ENCODE measurements around the gene CLASRP.

The CLASRP gene

DNA sequence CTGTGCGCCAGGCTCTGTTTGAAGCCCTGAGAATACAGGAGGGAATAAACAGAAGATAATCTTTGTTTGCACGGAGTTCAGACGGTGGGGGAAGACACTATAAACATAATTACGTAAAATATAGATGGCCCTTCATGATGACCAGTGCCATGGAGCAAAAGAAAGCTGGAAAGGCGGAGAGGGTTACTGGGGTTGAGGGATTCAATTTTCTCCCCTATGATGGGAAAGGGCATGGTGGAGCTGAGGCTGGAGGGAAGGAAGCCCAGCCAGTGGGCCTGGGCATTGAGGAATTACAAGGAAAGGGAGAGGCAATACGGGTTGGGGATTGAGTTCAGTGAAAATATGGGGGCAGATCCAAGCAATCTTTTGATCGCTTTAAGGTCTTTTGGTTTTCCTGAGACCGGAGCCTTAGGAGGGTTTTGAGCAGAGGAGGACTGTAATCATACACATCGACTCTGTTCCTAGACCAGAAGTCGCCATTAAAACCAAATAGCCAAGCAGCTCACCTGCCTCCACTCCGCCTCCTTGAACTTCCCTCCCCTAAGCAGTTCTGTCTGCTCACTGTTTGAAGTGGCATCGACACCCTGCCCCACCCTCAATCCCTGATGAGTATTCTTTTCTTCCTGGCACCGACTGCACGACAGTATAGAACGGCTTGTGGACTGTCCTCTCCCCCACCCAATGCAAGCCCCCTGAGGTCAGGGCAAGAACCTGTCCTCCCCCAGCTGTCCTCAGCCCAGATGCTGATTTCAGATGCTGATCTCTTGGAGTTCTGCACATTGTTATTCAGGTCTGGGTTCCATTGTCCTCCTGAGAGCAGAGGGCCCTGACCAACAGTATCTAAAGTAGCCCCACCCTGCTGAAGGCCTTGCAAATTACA lies 38.2 kb downstream of the CLASRP start:
- intact Hi-C loops (cut with DNase I; ENCODE audit: low total_unique reads), result no loop called here
- H3K27me3 ChIP-seq, result no peaks in the 10 kb centered on the region
- no peaks in the 10 kb centered on the region for H3K9me3 ChIP-seq
- H3K4me3 ChIP-seq, result peak overlapping the region; percentile 52 to 57
- no peak for DNase-seq
- H3K27ac ChIP-seq, result peak overlapping the region; percentile 27 to 66
- peaks cover 0 to 11% (median 4%) of the 10 kb centered on the region in 3 donors for H3K36me3 ChIP-seq
- TF ChIP-seq, protein P1, sequence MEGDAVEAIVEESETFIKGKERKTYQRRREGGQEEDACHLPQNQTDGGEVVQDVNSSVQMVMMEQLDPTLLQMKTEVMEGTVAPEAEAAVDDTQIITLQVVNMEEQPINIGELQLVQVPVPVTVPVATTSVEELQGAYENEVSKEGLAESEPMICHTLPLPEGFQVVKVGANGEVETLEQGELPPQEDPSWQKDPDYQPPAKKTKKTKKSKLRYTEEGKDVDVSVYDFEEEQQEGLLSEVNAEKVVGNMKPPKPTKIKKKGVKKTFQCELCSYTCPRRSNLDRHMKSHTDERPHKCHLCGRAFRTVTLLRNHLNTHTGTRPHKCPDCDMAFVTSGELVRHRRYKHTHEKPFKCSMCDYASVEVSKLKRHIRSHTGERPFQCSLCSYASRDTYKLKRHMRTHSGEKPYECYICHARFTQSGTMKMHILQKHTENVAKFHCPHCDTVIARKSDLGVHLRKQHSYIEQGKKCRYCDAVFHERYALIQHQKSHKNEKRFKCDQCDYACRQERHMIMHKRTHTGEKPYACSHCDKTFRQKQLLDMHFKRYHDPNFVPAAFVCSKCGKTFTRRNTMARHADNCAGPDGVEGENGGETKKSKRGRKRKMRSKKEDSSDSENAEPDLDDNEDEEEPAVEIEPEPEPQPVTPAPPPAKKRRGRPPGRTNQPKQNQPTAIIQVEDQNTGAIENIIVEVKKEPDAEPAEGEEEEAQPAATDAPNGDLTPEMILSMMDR (IDR thresholded peaks at IDR 0.05), result no peak
- peaks cover 0 to 56% (median 29%) of the 10 kb centered on the region in 4 donors for H3K4me1 ChIP-seq

DNA sequence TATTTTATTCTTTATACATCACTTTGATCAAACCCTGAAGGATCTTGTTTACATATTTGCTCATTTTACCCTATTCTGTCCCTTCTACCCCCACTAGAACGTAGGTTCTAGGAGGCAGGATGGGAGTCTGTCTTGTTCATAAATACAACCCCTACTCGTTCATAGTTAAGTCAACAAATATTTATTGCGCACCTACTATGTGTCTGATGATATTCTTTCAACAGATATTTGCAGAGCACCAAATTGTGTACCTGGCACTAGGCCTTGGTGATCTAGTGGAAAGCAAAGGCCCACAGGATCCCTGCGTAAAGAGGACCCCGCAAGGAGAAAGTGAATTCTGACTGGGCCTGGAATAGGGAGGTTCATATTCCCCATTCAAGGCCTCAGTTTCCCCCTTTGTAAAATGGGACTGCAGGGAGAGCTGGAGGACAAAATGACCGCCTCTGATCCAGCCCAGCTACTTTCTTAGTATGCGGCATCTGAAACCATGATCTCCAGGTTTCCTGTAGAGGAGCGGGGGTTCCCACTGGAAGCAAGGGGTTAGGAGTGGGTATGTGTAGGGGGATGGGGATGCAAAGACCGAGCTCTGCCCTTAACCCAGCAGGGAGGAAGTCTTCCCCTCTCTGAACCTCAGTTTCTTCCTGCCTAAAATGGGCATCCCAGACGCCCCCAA lies 39.7 kb downstream of the CLASRP start:
- TF ChIP-seq, protein P1 (IDR thresholded peaks at IDR 0.05), result no peak
- peak overlapping the region; percentile 70 to 71 for H3K27ac ChIP-seq
- H3K4me1 ChIP-seq, result peaks cover 0 to 54% (median 29%) of the 10 kb centered on the region in 4 donors
- DNase-seq, result no peak
- no peaks in the 10 kb centered on the region for H3K27me3 ChIP-seq
- intact Hi-C loops (cut with DNase I; ENCODE audit: low total_unique reads), result no loop called here
- H3K36me3 ChIP-seq, result peaks cover 0 to 15% (median 7%) of the 10 kb centered on the region in 3 donors
- H3K4me3 ChIP-seq, result peak overlapping the region; percentile 70 to 93
- no peaks in the 10 kb centered on the region for H3K9me3 ChIP-seq

DNA sequence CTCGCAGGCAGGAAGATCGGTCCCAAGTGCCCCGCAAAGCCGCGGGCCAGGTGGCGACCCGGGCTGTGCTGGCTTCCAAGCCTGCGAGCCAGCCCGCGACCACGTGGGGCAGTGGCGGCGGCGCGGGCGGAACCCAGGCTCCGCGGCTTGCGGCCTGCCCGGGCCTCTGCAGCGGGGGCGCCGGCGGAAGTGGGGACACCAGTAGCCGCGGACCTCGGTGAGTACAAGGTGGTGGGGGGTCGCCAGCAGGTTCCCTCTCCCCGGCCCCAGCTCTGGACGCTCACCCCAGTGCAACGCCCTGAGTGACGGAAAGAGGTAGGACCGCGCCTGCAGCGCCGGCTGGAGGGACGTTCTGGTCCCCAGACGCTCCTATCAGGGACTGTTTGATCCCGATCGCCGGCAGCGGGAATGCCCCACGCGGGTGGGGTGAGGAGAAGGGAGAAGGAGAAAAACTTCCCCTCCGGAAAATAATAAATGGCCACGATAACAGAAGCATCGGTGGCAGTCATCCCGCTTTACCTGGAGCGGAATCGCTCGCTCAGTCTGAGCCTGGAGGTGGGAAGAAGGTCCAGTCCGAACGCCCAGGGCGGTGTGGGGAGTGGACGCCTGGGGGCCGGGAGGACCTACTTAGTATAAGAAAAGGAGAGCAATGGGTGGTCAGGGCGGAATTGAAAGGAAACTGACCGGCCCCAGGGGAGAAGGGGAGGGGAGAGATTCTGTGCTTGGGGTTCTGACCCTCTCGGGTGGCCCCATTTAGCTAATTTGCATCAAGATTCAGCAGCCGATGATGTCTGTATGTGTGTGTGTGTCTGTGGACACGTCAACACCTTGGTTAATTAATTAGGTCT lies 40.4 kb downstream of the CLASRP start, which contains the start of gene GEMIN7:
Gene GEMIN7, plus strand, starts transcription at position 198 of the 848 bp plus-strand sequence. CDS start 10,855 bp downstream, outside the sequence.
- H3K4me3 ChIP-seq, result peak within 1 kb of the TSS; percentile 70 to 93
- H3K4me1 ChIP-seq, result peaks cover 0 to 54% (median 29%) of the 10 kb centered on the region in 4 donors
- DNase-seq, result peak; percentile 72 to 76
- peaks cover 0 to 15% (median 7%) of the 10 kb centered on the region in 3 donors for H3K36me3 ChIP-seq
- peak within 1 kb of the TSS; percentile 70 to 71 for H3K27ac ChIP-seq
- H3K27me3 ChIP-seq, result no peaks in the 10 kb centered on the region
- TF ChIP-seq, protein P1 (IDR thresholded peaks at IDR 0.05), result peak in 1 of 2 experiments; percentile 21
- H3K9me3 ChIP-seq, result no peaks in the 10 kb centered on the region
- intact Hi-C loops (cut with DNase I; ENCODE audit: low total_unique reads), result no loop called here

DNA sequence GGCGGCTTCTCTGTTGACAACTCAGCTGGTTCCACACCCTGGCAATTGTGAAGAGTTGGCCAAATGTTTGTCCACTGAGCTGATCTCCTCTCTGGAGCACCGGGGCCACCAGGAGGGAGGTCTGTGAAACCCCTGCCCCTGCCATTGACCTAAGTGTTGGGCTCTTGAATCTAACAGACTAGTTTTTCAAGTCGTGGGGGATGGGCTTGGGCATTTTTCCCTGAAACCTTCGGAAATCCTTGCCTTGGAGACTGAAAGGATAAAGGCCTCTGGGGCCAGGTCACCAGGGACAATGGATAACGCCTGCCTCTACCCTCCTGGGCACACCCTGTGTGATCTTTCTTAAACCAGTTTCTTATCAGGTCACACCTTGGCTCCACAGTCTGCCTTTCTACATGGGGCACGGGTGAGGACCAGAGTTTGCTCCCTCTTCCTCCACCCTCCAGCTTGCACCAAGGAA lies 41.1 kb downstream of the CLASRP start:
- TF ChIP-seq, protein P1 (IDR thresholded peaks at IDR 0.05), result no peak
- no peaks in the 10 kb centered on the region for H3K9me3 ChIP-seq
- H3K4me1 ChIP-seq, result peaks cover 0 to 48% (median 29%) of the 10 kb centered on the region in 4 donors
- peak overlapping the region; percentile 70 to 93 for H3K4me3 ChIP-seq
- DNase-seq, result no peak
- intact Hi-C loops (cut with DNase I; ENCODE audit: low total_unique reads), result no loop called here
- no peaks in the 10 kb centered on the region for H3K27me3 ChIP-seq
- H3K36me3 ChIP-seq, result peaks cover 0 to 21% (median 7%) of the 10 kb centered on the region in 3 donors
- H3K27ac ChIP-seq, result peak overlapping the region in 1 of 2 donors; percentile 70

DNA sequence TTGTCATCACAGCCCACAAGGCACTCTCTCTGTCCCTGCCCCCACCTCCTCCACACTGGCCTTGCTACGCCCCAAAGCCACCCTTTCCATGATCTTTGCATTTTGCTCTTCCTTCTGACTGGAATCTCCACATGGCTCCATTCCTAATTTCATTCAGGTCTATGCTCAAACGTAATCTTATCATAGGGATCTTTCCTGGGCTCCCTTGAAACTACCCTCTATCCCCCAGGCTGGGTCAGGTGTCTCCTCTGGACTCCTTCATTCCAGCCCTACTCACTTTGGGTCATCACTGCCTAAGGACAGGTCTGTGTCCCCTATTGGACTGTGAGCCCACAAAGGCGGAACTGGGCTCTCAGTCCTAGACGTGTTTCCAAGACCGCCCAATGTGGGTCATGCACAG lies 43.3 kb downstream of the CLASRP start:
- Histone ChIP-seq H3K36me3 (peaks cover 0 to 29% (median 12%) of the 10 kb centered on the region in 3 donors), H3K4me1 (peaks cover 0 to 27% (median 19%) of the 10 kb centered on the region in 4 donors), H3K27me3 (no peaks in the 10 kb centered on the region), H3K9me3 (no peaks in the 10 kb centered on the region), H3K4me3 (no peak overlapping the region), H3K27ac (no peak overlapping the region)
- intact Hi-C loops (cut with DNase I; ENCODE audit: low total_unique reads), result no loop called here
- no peak for DNase-seq
- TF ChIP-seq, protein P1 (IDR thresholded peaks at IDR 0.05), result no peak
